KG1 (cell line): ENCODE results near the gene DPPA2.

Source experiments
- DNase-seq: peaks from one replicate; lab custom pipeline; 2025; lab: John Stamatoyannopoulos, UW

Gene DPPA2

DNA sequence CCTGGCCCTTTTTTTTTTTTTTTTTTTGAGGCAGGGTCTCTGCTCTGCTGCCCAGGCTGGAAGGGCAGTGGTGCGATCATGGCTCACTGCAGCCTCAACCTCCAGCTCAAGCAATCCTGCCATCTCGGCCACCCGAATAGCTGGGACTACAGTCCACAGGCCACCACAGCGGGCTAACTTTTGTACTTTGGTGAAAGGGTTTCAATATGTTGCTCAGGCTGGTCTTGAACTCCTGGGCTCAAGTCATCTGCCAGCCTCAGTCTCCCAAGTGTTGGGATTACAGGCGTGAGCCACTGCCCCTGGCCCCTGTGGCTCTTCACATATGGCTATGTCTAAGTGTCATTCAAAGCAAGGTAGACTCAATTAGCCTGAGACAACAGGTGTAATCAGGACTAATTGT lies 8.8 kb upstream of the DPPA2 start:
- no peak for DNase-seq

- no peak for DNase-seq
These were observed 3.3 kb downstream of the DPPA2 start for GRCh38 chr3:109313061-109313460.

DNA sequence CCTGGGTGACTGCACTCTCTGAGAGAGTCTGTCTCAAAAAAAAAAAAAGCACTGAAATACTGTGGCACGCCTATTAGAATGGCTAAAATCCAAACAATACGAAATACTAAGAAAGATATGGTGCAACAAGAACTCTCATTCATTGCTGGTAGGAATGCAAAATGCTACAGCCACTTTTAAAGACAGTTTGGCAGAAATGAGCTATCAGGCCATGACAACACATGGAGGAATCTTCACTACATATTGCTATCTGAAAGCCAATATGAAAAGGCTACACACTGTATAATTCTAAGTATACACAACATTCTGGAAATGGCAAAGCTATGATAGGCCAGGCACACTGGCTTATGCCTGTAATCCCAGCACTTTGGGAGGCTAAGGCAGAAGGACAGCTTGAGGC lies 18.8 kb downstream of the DPPA2 start:
- no peak for DNase-seq

DNA sequence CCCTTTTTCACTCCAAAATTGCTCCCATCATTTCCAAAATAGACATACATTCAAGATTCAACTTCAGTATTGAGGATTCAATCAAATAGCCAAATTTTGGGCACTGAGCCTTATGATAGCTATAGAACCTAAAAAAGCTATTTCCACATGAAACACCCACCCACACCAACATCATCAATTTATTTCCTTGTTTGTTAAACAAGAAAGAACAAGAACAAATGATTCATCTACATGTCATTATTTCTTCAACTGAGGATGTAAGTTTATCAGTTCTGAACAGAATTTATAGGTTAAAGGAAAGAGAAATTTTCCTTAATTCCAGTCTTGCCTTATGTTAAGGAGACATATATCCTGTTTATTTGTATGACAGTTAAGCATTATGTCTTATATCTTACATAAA lies 32.2 kb downstream of the DPPA2 start:
- no peak for DNase-seq

GRCh38 chr3:109278546-109278945 lies 37.8 kb downstream of the DPPA2 start:
- DNase-seq, result no peak

DNA sequence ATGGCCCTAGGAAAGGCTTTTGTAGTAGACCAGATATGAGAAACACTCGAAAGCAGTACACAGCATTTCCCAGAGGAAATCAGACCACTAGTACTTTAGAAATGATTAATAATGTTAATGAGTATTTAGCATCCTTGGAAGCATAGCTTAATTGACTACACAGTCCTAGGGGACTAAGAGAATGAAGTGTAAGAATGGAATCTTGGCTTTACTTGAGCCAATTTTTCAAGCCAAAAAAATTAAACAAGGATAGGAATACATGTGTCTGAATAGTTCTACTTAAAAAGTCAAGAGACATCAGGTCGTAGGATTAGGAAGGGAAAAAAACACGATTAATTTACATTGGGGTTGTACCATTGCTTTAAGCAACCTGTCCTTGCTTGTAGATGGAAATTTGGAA lies 38.2 kb downstream of the DPPA2 start:
- DNase-seq, result no peak

- DNase-seq, result no peak
These were observed 40.5 kb downstream of the DPPA2 start for GRCh38 chr3:109275702-109276293.

- DNase-seq, result no peak
These were observed 45.5 kb downstream of the DPPA2 start for GRCh38 chr3:109270779-109271178.

DNA sequence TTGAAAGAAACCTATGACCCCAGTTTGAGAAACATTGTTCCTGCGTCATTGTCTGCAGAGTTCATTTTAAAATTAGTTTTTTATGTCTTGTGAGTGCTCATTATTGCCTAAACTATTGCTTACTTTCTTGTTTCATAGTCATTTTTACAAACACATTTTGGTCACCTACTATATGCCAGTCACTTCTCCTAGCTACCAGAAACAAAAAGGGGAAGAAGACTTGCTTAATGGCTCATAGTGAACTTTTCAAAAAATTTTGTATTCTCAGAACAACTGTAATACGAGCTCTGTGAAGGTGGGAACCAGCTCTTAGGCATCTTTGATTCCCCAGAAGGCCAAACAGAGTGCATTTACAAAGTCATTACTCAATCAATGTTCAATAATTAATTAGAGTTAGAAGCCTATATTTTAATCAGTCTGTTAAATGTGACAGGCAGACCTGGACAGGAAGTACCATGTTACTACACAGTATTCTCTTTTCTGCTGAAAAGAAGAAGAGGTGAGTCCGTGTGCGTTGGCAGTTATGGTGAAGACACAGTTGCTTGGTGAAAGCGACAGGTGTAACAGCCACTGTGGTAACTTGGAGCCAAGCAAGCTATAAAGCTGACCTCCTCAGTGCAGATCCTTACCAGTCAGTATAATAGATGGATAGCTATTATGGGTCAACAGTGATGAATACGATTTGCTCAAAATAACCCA lies 46.6 kb downstream of the DPPA2 start:
- no peak for DNase-seq

GRCh38 chr3:109268181-109268580 lies 48.1 kb downstream of the DPPA2 start:
- no peak for DNase-seq

DNA sequence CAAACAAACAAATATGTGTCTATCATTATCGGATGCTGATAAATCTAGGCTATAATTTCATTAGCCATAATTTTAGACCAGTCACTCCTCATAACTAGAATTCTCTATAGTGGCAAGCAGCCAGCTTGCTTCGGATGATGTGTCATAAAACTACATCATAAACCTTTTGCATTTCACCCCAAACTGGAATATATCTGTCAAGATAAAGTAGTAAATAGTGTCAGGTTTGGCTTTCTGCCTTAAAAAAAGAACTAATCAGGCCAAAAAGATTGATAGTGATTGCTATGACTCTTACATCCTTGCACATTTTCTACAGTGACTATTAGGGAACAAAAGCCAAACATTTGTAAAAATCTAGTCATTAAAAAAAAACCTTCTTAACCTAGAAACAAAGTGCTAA lies 51.0 kb downstream of the DPPA2 start:
- DNase-seq, result no peak

- no peak for DNase-seq
These were observed 59.0 kb downstream of the DPPA2 start for GRCh38 chr3:109257269-109257668.

GRCh38 chr3:109254770-109255169 lies 61.5 kb downstream of the DPPA2 start:
- DNase-seq, result no peak

- no peak for DNase-seq
These were observed 63.7 kb downstream of the DPPA2 start for GRCh38 chr3:109252641-109253040.
